GM10847 (cell line): ENCODE data around the gene RASL10B.

ENCODE experiments used
- POLR2A ChIP-seq: IDR thresholded peaks from 2 replicates; pipeline ENCODE4 v1.6.1; 2011; ENCODE audit not compliant: insufficient read length; ENCODE audit errors: extremely low read depth

Gene RASL10B

GRCh38 chr17:35734396-35734795 is 3.0 kb downstream of the RASL10B start:
- no peak for TF ChIP-seq POLR2A

- TF ChIP-seq POLR2A: no peak
These were observed 3.8 kb downstream of the RASL10B start for GRCh38 chr17:35735036-35735805.

GRCh38 chr17:35736236-35736635 is 4.8 kb downstream of the RASL10B start:
- TF ChIP-seq POLR2A: no peak

GRCh38 chr17:35738519-35739133 is 7.2 kb downstream of the RASL10B start:
- TF ChIP-seq POLR2A: no peak

- TF ChIP-seq POLR2A: no peak
These were observed 8.8 kb downstream of the RASL10B start for GRCh38 chr17:35740216-35740615.

GRCh38 chr17:35740997-35741931 is 9.8 kb downstream of the RASL10B start:
- no peak for TF ChIP-seq POLR2A

- TF ChIP-seq POLR2A: no peak
These were observed 11.1 kb downstream of the RASL10B start for GRCh38 chr17:35742496-35742895.

- TF ChIP-seq POLR2A: no peak
These were observed 11.5 kb downstream of the RASL10B start for GRCh38 chr17:35742896-35743477.

- no peak for TF ChIP-seq POLR2A
These were observed 12.3 kb downstream of the RASL10B start for GRCh38 chr17:35743626-35744328.

- no peak for TF ChIP-seq POLR2A
These were observed 13.4 kb downstream of the RASL10B start for GRCh38 chr17:35744830-35745229.

- no peak for TF ChIP-seq POLR2A
These were observed 13.8 kb downstream of the RASL10B start for GRCh38 chr17:35745246-35745645.

- no peak for TF ChIP-seq POLR2A
These were observed 14.4 kb downstream of the RASL10B start for GRCh38 chr17:35745749-35746320.

GRCh38 chr17:35747540-35748017 is 16.1 kb downstream of the RASL10B start:
- no peak for TF ChIP-seq POLR2A

GRCh38 chr17:35748341-35748841 is 17.0 kb downstream of the RASL10B start:
- no peak for TF ChIP-seq POLR2A

GRCh38 chr17:35748979-35749378 is 17.5 kb downstream of the RASL10B start:
- TF ChIP-seq POLR2A: no peak
